GM13977 (cell line): Measurements from ENCODE around the gene HMG20A.

ENCODE experiments used
- DNase-seq: peaks from one replicate; pipeline ENCODE4 v3.0.0; 2012; ENCODE audit warnings: low spot score
- CTCF ChIP-seq: IDR thresholded peaks from 2 replicates; pipeline ENCODE4 v1.5.1; 2012; ENCODE audit warnings: mild to moderate bottlenecking, control low read depth; ENCODE audit not compliant: insufficient read depth; ENCODE audit errors: extremely low read depth, missing control alignments
- in situ Hi-C: fragments of 300-500 bp; cut with MboI; formaldehyde crosslinking; loops from one replicate; pipeline ENCODE4 v1.12.0; 2022; ENCODE audit warnings: low sequenced_read_pairs, low pct_unique_long_range_greater_than_20kb, mixed read lengths, inconsistent platforms; ENCODE audit not compliant: unreplicated experiment

Gene HMG20A

GRCh38 chr15:77494964-77495363 is 74.3 kb downstream of the HMG20A start:
- in situ Hi-C loops, result loop anchor here (5.0 kb wide), 1 partner anchor 308 kb away; no protein-coding TSS in a partner anchor
- DNase-seq, result no peak
- TF ChIP-seq CTCF, result no peak

- TF ChIP-seq CTCF, result no peak
- no peak for DNase-seq
- in situ Hi-C loops, result loop anchor here (5.0 kb wide), 1 partner anchor 309 kb away; no protein-coding TSS in a partner anchor
Measured at GRCh38 chr15:77495838-77496596, 75.3 kb downstream of the HMG20A start.

DNA sequence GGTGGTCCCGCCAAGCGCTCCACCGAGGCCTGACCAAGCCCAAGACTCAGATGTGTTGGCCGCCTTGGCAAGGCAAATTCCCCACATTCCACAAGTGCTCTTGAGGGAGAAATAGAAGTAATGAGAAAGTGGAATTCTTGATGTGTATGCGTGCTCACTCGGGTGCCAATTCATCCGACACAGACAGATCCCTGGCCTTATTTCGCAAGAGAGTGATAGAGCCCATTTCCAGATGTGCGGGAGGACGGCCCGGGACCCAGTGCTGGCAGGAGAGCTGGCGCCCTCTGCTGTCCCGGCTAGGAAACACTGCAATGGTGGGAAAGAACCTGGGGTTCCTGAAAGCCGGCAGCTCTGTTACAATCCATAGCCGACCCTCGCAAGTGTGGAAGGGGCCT is 76.0 kb downstream of the HMG20A start:
- peak; percentile 95 for TF ChIP-seq CTCF
- peak; percentile 74 for DNase-seq
- in situ Hi-C loops, result loop anchor here (5.0 kb wide), 1 partner anchor 309 kb away; no protein-coding TSS in a partner anchor

- no peak for TF ChIP-seq CTCF
Measured at GRCh38 chr15:77497110-77497737, 76.5 kb downstream of the HMG20A start.

GRCh38 chr15:77497942-77498361 is 77.3 kb downstream of the HMG20A start:
- no peak for DNase-seq
- TF ChIP-seq CTCF, result no peak
- in situ Hi-C loops, result loop anchor here (5.0 kb wide), 1 partner anchor 311 kb away; no protein-coding TSS in a partner anchor

More at GRCh38 chr15:77497110-77497737, 76.5 kb downstream of the HMG20A start:
- DNase-seq, result no peak
- in situ Hi-C loops, result loop anchor here (5.0 kb wide), 1 partner anchor 310 kb away; no protein-coding TSS in a partner anchor

GRCh38 chr15:77499087-77499760 is 78.5 kb downstream of the HMG20A start:
- in situ Hi-C loops, result loop anchor here (5.0 kb wide), 1 partner anchor 312 kb away; no protein-coding TSS in a partner anchor
- no peak for DNase-seq
- no peak for TF ChIP-seq CTCF
